IMR-90 (cell line): ENCODE measurements around the gene DIAPH2.

Experiments
- CEBPB ChIP-seq: IDR thresholded peaks from 2 replicates; pipeline ENCODE4 v1.6.1; 2012; ENCODE audit warnings: low read depth, low read length, improper control_type of control experiment
- CTCF ChIP-seq: conservative IDR thresholded peaks from 2 replicates; pipeline ENCODE4 v1.5.1; 2012; ENCODE audit warnings: mild to moderate bottlenecking, low read depth, low read length, improper control_type of control experiment
- FOS ChIP-seq: fragments of 150-350 bp; IDR thresholded peaks from 2 replicates; pipeline ENCODE4 v1.6.1; 2016; ENCODE audit warnings: low read depth, low read length
- NFE2L2 ChIP-seq: fragments of 150-350 bp; IDR thresholded peaks from 2 replicates; pipeline ENCODE4 v1.6.1; 2016; ENCODE audit warnings: low read depth, mild to moderate bottlenecking, low read length
- POLR2A ChIP-seq: IDR thresholded peaks from 2 replicates; pipeline ENCODE4 v1.6.1; 2012; ENCODE audit warnings: mild to moderate bottlenecking, low read depth, low read length
- SMC3 ChIP-seq: fragments of 150-350 bp; IDR thresholded peaks from 2 replicates; pipeline ENCODE4 v1.6.1; 2016; ENCODE audit warnings: low read depth, mild to moderate bottlenecking, antibody characterized with exemption, low read length, moderate library complexity
- USF2 ChIP-seq: fragments of 150-350 bp; IDR thresholded peaks from 2 replicates; pipeline ENCODE4 v1.6.1; 2017; ENCODE audit warnings: mild to moderate bottlenecking, antibody characterized with exemption, low read length, low read depth

- TF ChIP-seq FOS = no peak
- TF ChIP-seq CTCF = no peak
- no peak for TF ChIP-seq POLR2A
- no peak for TF ChIP-seq NFE2L2
- peak; percentile 62 for TF ChIP-seq CEBPB
- TF ChIP-seq SMC3 = no peak
- TF ChIP-seq USF2 = no peak
Measured at GRCh38 chrX:96692454-96692853, 7.8 kb downstream of the DIAPH2 start.
